Cardiac fibroblast (primary cell): ENCODE data around the gene C8A.

Source experiments
- DNase-seq, 2 donors: peaks; one replicate each; pipeline versions ENCODE4 v3.0.0 to v3.0.0-alpha.2; 2010; ENCODE audit warnings: low read depth in 2 of 2
- H3K4me3 ChIP-seq, 2 donors: replicated peaks in 1 of 2; 1 replicate in 1 of 2; 2 replicates in 1 of 2; pipeline ENCODE4 v1.5.1; 2011; ENCODE audit warnings: low read depth in 2 of 2, low read length in 2 of 2, mild to moderate bottlenecking in 2 of 2, moderate library complexity in 1 of 2
- CTCF ChIP-seq: IDR thresholded peaks from one replicate; pipeline ENCODE4 v1.5.1; 2011; ENCODE audit warnings: low read depth, mild to moderate bottlenecking, low read length, inconsistent platforms

Gene C8A

GRCh38 chr1:56817716-56818463, 36.7 kb upstream of the C8A start:
- no peak overlapping the region for H3K4me3 ChIP-seq
- DNase-seq, result peak in 1 of 2 donors; percentile 7
- TF ChIP-seq CTCF, result no peak

- no peak for DNase-seq
- TF ChIP-seq CTCF, result no peak
- H3K4me3 ChIP-seq, result no peak within 1 kb of the TSS
These were observed 35.2 kb upstream of the C8A start, which contains the start of gene FYB2 for GRCh38 chr1:56819387-56819899. TSS of gene FYB2 (minus strand) at chr1:56819404. CDS start at chr1:56819290, 114 bp downstream.

DNA sequence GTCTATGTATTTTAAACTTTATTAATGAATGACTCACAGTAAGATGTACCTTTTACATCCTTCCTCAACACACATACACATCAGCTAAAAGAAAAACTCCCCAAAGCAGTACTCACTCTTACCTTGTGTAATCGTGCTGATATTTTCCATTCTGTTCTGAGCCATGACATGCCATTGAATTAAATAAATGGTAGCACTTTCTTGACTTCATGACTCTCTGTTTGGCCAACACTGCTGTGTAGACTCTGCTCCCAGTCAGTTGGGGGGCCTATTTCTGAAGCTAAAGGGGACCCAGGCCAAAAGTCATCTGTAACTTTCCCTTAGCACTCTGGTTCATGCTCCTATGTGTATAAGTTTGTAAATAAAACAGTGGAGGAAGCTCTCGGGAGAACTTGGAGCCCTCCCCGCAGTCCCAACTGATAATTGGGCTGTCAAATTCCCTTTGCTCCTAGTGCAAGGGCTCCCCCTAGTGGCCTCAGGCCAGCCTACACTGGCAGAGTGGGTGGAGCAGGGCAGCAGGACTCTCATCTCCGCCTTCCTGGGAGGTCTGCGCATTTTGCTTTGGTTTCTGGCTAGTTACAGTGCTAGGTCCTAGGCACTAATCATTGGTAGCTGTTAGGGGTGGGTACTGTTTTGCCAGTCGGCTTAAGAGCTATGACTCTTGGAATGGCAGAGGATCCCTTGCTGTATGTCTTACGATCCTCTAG, 33.7 kb upstream of the C8A start:
- H3K4me3 ChIP-seq, result no peak overlapping the region
- DNase-seq, result peak; percentile 80 to 83
- peak; percentile 97 for TF ChIP-seq CTCF

DNA sequence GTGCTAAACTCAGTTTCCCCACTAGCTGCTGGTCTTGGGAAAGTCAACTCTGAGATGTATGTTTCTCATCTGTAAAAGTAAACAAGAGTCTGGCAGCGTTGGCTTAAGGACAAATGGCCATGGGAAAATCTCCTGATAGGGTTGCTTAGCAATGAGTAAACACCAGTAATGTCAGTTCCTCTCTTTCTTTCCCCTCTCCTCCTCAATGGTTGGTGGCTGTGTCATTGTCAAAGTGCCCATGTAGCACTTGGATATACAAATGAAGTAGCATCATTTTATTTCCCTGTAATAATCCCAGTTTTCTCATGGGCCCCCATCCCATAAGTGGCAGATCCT, 33.2 kb upstream of the C8A start:
- peak; percentile 39 to 40 for DNase-seq
- H3K4me3 ChIP-seq, result no peak overlapping the region
- TF ChIP-seq CTCF, result no peak

- peak in 1 of 2 donors; percentile 7 for DNase-seq
- no peak overlapping the region for H3K4me3 ChIP-seq
- no peak for TF ChIP-seq CTCF
These were observed 30.3 kb upstream of the C8A start for GRCh38 chr1:56824271-56824670.

- peak in 1 of 2 donors; percentile 11 for DNase-seq
- TF ChIP-seq CTCF, result no peak
- no peak overlapping the region for H3K4me3 ChIP-seq
These were observed 29.7 kb upstream of the C8A start for GRCh38 chr1:56824938-56825337.
